Motor neuron (in vitro differentiated cells): ENCODE data around the gene AK4. TPM values are rescaled to one million over a fixed set of nuclear protein-coding genes. Genes with fewer than 3 reads are reported as not detected.
"Not testable (repeated sequence)": the region's sequence is repeated elsewhere in the genome, so short reads cannot be mapped to it uniquely, and the experiment has no call there.

Experiments used
- ATAC-seq, 8 experiments: fragments of 200-7000 bp; cut with Tn5 transposase; replicated peaks in 6 of 8; 2 replicates each; pipeline ENCODE4 v1.8.0; 2021; ENCODE audit warnings: mild to moderate bottlenecking in 8 of 8, moderate library complexity in 8 of 8
- H3K27ac ChIP-seq, 2 donors: fragments of 250-450 bp; sonication (Bioruptor Pico); 2 replicates each; pipeline ENCODE4 v1.9.0; 2021; ENCODE audit warnings: antibody characterized with exemption in 2 of 2, mild to moderate bottlenecking in 2 of 2, moderate library complexity in 1 of 2
- H3K4me1 ChIP-seq, 2 donors: fragments of 250-450 bp; sonication (Bioruptor Pico); replicated peaks in 1 of 2; 2 replicates each; pipeline ENCODE4 v1.6.1; 2021; ENCODE audit warnings: antibody characterized with exemption in 2 of 2, mild to moderate bottlenecking in 2 of 2, moderate library complexity in 1 of 2
- H3K4me3 ChIP-seq, 5 donors: fragments of 250-450 bp; sonication (Bioruptor Pico); 2 replicates each; pipeline ENCODE4 v1.9.0; 2021; ENCODE audit warnings: antibody characterized with exemption in 5 of 5, mild to moderate bottlenecking in 5 of 5, moderate library complexity in 4 of 5
- WGBS, 10 experiments: fragments of 450-650 bp; shearing (Covaris generic); methylation state at CpG; one replicate each; pipeline ENCODE4 v1.0.0; 2022; 5-methylcytosine and 5-hydroxymethylcytosine counted together
- in situ Hi-C, 9 experiments: fragments of 400-800 bp; cut with MboI; loops; one replicate each; pipeline ENCODE4 v1.15.0; 2021; ENCODE audit warnings: low sequenced_read_pairs in 9 of 9, low pct_unique_long_range_greater_than_20kb in 2 of 9; ENCODE audit not compliant: unreplicated experiment in 9 of 9
- total RNA-seq, 8 experiments: library from RNA; unstranded; fragments of 300-600 nt; gene quantifications; 2 replicates each; pipeline versions ENCODE4 v1.2.3 to v1.2.4, GENCODE V29; 2022

Gene AK4
- total RNA-seq, 8 experiments from 2014 or later, result 2.7 to 45.6 (median 27.2) TPM

DNA sequence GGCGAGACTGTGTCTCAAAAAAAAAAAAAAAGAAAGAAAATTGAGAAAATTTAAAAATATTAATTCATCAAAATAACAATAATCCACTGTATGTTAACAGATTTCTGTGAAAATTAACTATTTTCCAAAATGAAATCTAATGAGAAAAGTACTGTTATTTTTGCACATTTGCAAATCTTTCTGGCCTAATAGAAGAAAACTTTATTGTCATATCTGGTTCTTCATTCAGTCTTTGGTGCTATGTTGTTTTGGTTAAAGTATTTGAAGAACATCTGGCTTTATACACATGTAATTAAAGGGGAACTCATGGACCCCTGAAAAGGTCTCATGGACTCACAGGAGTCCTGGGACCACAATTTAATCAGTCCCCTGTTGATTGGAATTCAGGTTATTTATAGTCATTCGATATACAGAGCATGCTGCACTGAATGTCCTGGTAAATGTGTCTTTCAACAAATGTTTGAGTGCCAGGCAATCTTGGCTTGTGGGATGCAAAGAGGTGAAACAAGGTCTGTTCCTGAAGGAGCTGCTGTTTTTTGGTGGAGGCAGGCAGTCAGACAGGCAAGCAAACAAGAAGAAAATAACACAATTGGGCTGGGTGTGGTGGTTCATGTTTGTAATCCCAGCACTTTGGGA lies 9.0 kb downstream of the AK4 start:
- no peak overlapping the region for H3K4me3 ChIP-seq
- WGBS, 10 experiments, result 40 to 100% (median 90%) methylated on average over 1 to 2 of the region's 2 CpGs
- no peak for ATAC-seq
- no peaks in the 10 kb centered on the region for H3K4me1 ChIP-seq
- H3K27ac ChIP-seq, result no peak overlapping the region
- in situ Hi-C loops, result loop anchor here in 1 of 9 experiments (10.0 kb wide), 1 partner anchor 48 kb away; no protein-coding TSS in a partner anchor

DNA sequence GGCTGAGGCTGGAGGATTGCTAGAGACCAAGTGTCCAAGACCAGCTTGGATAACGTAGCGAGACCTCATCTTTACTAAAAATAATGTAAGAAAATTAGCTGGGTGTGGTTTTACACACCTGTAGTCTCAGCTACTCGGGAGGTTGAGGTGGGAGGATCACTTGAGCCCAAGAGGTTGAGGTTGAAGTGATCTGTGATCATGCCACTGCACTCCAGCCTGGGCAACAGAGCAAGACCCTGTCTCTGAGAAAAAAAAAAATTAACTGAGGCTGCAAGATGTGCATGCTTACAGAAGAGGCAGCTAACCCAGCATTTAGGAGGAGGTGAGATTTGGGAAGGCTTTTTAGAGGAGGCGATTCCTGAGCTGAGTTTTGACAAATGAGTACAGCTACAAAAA lies 9.5 kb downstream of the AK4 start:
- no peak overlapping the region for H3K27ac ChIP-seq

DNA sequence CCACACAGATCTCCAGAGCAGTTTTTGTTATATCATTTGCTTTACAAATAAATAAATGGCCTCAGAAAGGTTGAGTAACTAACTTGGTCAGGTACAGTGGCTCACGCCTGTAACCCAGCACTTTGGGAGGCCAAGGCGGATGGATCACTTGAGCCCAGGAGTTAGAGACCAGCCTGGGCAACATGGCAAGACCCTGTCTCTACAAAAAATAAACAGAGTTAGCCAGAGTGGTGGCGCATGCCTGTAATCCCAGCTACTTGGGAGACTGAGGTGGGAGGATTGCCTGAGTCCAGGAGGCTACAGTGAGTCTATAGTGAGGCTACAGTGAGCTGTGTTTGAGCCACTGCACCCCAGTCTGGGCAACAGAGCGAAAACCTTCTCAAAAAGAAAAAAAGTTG lies 11.3 kb downstream of the AK4 start:
- H3K27ac ChIP-seq, H3K4me3 ChIP-seq, ATAC-seq, H3K4me1 ChIP-seq: not testable (repeated sequence)
- WGBS, 10 experiments, result 69 to 100% (median 100%) methylated on average over 2 to 4 of the region's 4 CpGs; no CpG with 5 or more reads in 6 of the 10 experiments
- in situ Hi-C loops, result loop anchor here in 1 of 9 experiments (10.0 kb wide), 1 partner anchor 46 kb away; no protein-coding TSS in a partner anchor

More for the DNA sequence above, 9.5 kb downstream of the AK4 start:
- no peak overlapping the region for H3K4me3 ChIP-seq
- ATAC-seq, result no peak
- H3K4me1 ChIP-seq, result no peaks in the 10 kb centered on the region
- 50 to 100% (median 90%) methylated on average over 1 to 4 of the region's 4 CpGs; no CpG with 5 or more reads in 2 of the 10 experiments for WGBS, 10 experiments
- in situ Hi-C loops, result loop anchor here in 1 of 9 experiments (10.0 kb wide), 1 partner anchor 47 kb away; no protein-coding TSS in a partner anchor

DNA sequence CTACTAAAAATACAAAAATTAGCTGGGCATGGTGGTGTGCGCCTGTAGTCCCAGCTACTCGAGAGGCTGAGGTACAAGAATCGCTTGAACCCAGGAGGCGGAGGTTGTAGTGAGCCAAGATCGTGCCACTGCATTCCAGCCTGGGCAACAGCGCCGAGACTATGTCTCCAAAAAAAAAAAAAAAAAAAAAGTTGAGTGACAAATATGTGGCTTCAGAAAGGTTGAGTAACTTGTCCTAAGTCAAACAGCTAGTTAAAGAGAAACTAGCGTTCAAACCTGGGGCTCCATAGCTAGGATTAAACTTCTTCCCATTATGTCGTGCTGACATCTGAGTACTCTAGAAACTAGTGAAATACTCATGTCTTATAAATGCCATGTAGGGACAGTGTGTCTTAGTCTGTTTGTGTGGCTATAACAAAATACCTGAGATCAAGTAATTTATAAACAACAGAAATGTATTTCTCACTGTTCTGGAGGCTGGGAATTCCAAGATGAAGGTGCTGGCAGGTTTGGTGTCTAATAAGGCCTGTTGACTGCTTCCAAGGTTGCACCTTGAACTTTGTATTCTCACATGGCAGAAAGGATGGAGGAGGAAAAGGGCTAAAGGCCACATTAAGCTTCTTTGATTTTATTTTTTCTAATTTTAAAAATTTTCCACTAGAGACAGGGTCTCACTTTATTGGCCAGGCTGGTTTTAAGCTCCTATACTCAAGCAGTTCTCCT lies 12.0 kb downstream of the AK4 start:
- Histone ChIP-seq H3K27ac (no peak overlapping the region), H3K4me1 (peaks cover 0 to 3% of the 10 kb centered on the region in 2 donors), H3K4me3 (no peak overlapping the region)
- 50 to 100% (median 95%) methylated on average over 1 to 9 of the region's 9 CpGs for WGBS, 10 experiments
- in situ Hi-C loops, result loop anchor here in 1 of 9 experiments (10.0 kb wide), 1 partner anchor 45 kb away; no protein-coding TSS in a partner anchor
- ATAC-seq, result no peak

DNA sequence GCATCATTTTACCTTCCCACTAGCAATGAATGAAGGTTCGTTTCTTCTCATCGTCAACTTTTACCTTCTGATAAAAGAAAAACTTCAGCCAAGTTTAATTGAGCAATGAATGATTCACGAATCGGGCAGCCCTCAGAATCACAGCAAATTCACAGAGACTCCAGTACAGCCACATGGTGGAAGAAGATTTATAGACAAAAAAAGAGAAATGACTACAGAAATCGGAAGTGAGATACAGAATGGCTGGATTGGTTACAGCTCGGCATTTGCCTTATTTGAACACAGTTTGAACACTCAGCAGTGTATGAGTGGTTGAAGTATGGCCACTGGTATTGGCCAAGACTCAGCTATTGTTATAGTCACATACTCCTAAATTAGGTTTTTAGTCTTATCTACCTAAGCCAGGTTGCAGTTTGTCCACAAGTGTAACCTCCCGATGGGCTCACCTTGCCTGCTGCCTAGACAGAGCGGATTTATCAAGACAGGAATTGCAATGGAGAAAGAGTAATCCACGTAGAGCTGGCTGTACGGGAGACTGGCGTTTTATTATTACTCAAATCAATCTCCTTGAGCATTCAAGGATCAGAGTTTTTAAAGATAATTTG lies 15.3 kb downstream of the AK4 start:
- Histone ChIP-seq H3K4me1 (peaks cover 23 to 29% of the 10 kb centered on the region in 2 donors), H3K27ac (no peak overlapping the region), H3K4me3 (no peak overlapping the region)
- in situ Hi-C loops, result no loop called here
- no peak for ATAC-seq
- 40 to 100% (median 92%) methylated on average over 1 to 11 of the region's 11 CpGs for WGBS, 10 experiments

DNA sequence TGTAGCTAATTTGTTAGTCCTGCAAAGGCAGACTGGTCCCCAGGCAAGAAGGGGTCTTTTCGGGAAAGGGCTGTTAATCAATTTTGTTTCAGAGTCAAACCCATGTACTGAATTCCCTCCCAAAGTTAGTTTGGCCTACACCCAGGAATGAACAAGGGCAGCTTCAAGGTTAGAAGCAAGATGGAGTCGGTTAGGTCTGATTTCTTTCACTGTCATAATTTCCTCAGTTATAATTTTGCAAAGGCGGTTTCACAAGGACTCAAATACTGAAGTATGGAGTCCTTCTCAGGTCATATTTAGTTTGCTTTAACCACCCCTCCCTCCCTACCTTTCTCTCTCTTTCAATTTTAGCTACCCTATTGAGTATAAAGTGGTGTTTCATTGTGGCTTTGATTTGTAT lies 16.1 kb downstream of the AK4 start:
- ATAC-seq, H3K27ac ChIP-seq, in situ Hi-C loops, H3K4me3 ChIP-seq: not testable (repeated sequence)
- WGBS, 10 experiments, result 90 to 100% (median 100%) methylated on average over 1 to 3 of the region's 3 CpGs; no CpG with 5 or more reads in 2 of the 10 experiments
- peaks cover 25 to 34% of the 10 kb centered on the region in 2 donors for H3K4me1 ChIP-seq

DNA sequence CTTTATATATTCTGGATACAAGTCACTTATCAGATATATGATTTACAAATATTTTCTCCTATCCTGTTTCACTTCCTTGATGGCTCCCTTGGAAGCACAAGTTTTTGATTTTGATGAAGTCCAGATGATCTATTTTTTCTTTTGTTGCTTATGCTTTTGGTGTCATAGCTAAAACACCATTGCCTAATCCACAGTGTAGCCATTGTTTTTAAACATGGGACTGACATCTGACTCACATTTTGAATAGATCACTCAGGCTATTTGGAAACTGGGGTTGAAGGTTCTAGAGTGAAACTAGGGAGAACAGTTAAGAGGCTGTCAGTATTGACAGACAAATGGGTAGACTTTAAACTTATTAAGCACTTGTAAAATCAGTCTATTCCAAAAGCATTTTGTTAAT lies 16.6 kb downstream of the AK4 start:
- H3K27ac ChIP-seq, result no peak overlapping the region
- H3K4me1 ChIP-seq, result peaks cover 25 to 34% of the 10 kb centered on the region in 2 donors
- in situ Hi-C loops, result no loop called here
- peak in 2 of 8 experiments; percentile 57 to 69 for ATAC-seq
- no peak overlapping the region for H3K4me3 ChIP-seq

DNA sequence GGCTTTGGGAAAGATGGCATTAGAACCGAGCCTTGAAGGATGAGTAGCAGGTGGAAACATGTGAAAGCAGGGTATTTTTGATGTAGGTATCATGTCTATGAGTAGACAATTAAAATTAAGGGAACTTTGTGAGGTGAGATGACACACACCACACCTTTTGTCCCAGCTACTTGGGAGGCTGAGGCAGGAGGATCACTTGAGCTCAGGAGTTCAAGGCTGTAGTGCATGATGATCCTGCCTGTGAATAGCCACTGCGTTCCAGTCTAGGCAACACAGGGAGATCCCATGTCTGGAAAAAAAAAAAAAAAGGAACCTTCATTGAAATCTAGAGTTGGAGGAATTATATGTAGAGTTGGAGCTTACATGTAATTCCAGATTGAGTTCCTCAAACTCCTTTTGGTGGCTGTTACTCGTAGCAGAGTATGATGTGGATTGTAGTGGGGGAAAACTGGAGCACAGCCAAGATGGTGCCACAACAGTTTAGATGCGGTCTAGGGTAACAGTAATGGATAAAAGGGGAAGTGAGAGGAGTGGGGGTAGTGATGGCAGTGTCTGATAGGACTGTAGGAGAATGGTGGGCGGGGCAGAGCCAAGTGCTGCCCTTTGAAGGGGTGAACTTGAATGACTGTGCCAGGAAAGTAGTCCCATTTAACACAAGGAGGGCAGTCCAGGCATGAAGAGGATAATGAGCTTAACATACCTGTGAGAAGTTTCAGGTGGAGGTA lies 17.4 kb downstream of the AK4 start:
- no peak for ATAC-seq
- in situ Hi-C loops, result no loop called here
- peaks cover 26 to 34% of the 10 kb centered on the region in 2 donors for H3K4me1 ChIP-seq
- no peak overlapping the region for H3K27ac ChIP-seq
- WGBS, 10 experiments, result 74 to 100% (median 87%) methylated on average over 1 to 5 of the region's 5 CpGs
- H3K4me3 ChIP-seq, result no peak overlapping the region

DNA sequence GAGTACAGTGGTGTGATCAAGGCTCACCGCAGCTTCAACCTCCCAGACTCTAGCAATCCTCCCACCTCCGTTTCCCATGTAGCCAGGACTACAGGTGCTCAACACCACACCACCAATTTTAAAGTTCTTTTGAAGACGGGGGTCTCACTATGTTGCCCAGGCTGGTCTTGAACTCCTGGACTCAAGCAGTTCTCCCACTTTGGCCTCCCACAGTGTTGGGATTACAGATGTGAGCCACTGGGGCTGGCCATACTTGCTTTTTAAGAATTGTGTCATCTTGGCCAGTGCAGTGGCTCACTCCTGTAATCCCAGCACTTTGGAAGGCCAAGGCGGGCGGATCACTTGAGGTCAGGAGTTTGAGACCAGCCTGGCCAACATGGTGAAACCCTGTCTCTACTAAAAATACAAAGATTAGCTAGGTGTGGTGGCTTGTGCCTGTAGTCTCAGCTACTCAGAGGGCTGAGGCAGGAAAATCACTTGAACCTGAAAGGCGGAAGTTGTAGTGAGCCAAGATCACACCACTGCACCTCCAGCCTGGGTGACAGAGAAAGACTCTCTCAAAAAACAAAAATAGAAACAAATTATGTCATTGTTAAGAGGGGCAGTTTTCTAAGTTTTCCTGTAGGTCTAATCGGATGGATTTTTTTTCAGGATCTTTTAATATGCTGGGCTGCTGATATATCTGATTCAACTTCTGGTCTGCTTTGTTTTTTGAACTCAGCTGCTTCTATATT lies 18.7 kb downstream of the AK4 start:
- H3K4me3 ChIP-seq, result no peak overlapping the region
- peaks cover 31 to 34% of the 10 kb centered on the region in 2 donors for H3K4me1 ChIP-seq
- 20 to 100% (median 92%) methylated on average over 1 to 7 of the region's 7 CpGs; no CpG with 5 or more reads in 1 of the 10 experiments for WGBS, 10 experiments
- in situ Hi-C loops, result no loop called here
- peak overlapping the region; percentile 6 to 16 for H3K27ac ChIP-seq
- no peak for ATAC-seq

DNA sequence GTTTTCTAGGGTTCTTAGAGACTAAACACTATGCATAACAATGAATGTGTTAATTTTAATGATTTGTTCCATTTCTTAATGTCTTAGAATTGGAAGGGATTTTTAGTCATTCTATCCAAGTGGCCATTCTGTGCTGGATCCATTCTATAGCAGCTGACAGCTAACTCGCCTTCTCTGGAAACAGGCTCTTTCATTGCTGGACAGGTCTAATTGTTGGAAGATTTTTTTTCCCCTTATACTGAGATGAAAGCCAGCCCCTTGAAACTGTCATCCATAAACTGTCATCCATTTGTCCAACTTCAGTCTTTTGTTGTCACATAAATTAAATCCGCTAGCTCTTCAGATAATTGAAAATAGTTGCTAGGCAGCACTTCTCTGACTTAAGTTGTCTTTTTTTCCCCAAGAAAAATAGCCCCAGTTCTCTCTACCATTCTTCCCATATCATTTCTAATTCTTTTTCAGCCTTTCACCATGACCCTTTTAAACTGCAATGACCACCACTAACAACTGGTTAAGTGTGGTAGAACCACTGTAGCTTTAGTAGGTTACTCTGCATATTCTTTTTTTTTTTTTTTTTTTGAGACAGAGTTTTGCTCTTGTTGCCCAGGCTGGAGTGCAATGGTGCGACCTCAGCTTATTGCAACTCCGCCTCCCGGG lies 19.7 kb downstream of the AK4 start:
- H3K27ac ChIP-seq, result no peak overlapping the region
- ATAC-seq, result peak in 5 of 8 experiments; percentile 92 to 94 (median 93)
- peaks cover 38 to 41% of the 10 kb centered on the region in 2 donors for H3K4me1 ChIP-seq
- in situ Hi-C loops, result no loop called here
- no peak overlapping the region for H3K4me3 ChIP-seq
- 20 to 100% (median 56%) methylated on average over 1 to 5 of the region's 5 CpGs; no CpG with 5 or more reads in 1 of the 10 experiments for WGBS, 10 experiments

DNA sequence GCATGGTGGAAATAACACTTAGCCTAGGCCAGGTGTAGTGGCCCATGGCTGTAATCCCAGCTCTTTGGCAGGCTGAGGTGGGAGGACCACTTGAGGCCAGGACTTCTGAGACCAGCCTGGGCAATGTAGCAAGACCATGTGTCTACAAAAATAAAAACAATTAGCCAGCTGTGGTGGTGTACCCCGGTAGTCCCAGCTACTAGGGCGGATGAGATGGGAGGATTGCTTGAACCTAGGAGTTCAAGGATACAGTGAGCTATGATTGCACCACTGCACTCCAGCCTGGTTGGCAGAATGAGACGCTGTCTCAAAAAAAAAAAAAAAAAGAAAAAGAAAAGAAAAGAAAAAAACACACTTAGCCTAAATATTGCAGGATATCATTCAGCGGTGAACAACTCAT lies 20.9 kb downstream of the AK4 start:
- ATAC-seq, result no peak
- H3K27ac ChIP-seq, result no peak overlapping the region
- WGBS, 10 experiments, result 69 to 100% (median 93%) methylated on average over 1 to 4 of the region's 4 CpGs

More for the DNA sequence above, 20.9 kb downstream of the AK4 start:
- Histone ChIP-seq H3K4me3 (no peak overlapping the region), H3K4me1 (peaks cover 42 to 49% of the 10 kb centered on the region in 2 donors)
- in situ Hi-C loops, result no loop called here
